Measurements from ENCODE around the gene TRMT112.

- no peak for TF ChIP-seq CTCF (IDR thresholded peaks at IDR 0.05)
- no peak for TF ChIP-seq EZH2phosphoT487 (IDR thresholded peaks at IDR 0.05)
These were observed 33.1 kb downstream of the TRMT112 start, which contains the start of gene BAD for GRCh38 chr11:64284048-64284961.
